DND-41 (cell line): ENCODE results near the gene TCERG1L.
A peak's percentile ranks its signal among the peaks of the same experiment; 100 is the strongest.
"Not testable (repeated sequence)": the region's sequence is repeated elsewhere in the genome, so short reads cannot be mapped to it uniquely, and the experiment has no call there.

ENCODE experiments used
- ATAC-seq: fragments of 200-7000 bp; cut with Tn5 transposase; 3 replicates; pipeline ENCODE4 v1.9.1; 2021; ENCODE audit warnings: low read depth; ENCODE audit not compliant: insufficient read depth
- DNase-seq: peaks from one replicate; pipeline ENCODE4 v3.0.0-alpha.2; 2020
- H2AFZ ChIP-seq: 2 replicates; pipeline ENCODE4 v1.6.0; 2012; ENCODE audit warnings: low read depth, low read length
- H3K27ac ChIP-seq: 2 replicates; pipeline ENCODE4 v1.5.1; 2012; ENCODE audit warnings: low read length, inconsistent platforms
- H3K27me3 ChIP-seq: fragments of 200-600 bp; sonication (generic); 2 replicates; pipeline ENCODE4 v1.6.0; 2012; ENCODE audit warnings: low read length, mild to moderate bottlenecking, inconsistent platforms; ENCODE audit not compliant: insufficient read depth, poor library complexity
- H3K36me3 ChIP-seq: 2 replicates; pipeline ENCODE4 v1.5.1; 2012; ENCODE audit warnings: low read length, inconsistent platforms; ENCODE audit not compliant: insufficient read depth
- H3K4me1 ChIP-seq: 2 replicates; pipeline ENCODE4 v1.5.1; 2012; ENCODE audit warnings: mild to moderate bottlenecking, low read length; ENCODE audit not compliant: insufficient read depth
- H3K4me2 ChIP-seq: 2 replicates; pipeline ENCODE4 v1.6.0; 2012; ENCODE audit warnings: mild to moderate bottlenecking, moderate library complexity, low read length, inconsistent platforms; ENCODE audit not compliant: insufficient read depth
- H3K4me3 ChIP-seq, 2 experiments: fragments of 200-600 bp in 1 of 2; shearing (Covaris generic) in 1 of 2; 2 replicates each; pipeline ENCODE4 v1.5.1; 2012 to 2016; ENCODE audit warnings: inconsistent platforms in 2 of 2, low read length in 2 of 2, mild to moderate bottlenecking in 2 of 2, low read depth in 1 of 2, moderate library complexity in 1 of 2
- H3K79me2 ChIP-seq: 2 replicates; pipeline ENCODE4 v1.6.0; 2012; ENCODE audit warnings: low read length, inconsistent platforms; ENCODE audit not compliant: insufficient read depth
- H3K9ac ChIP-seq: 2 replicates; pipeline ENCODE4 v1.6.0; 2012; ENCODE audit warnings: low read depth, mild to moderate bottlenecking, inconsistent platforms, low read length, moderate library complexity
- H3K9me3 ChIP-seq: 2 replicates; pipeline ENCODE4 v1.5.1; 2012; ENCODE audit warnings: low read length, moderate library complexity, mild to moderate bottlenecking, inconsistent platforms; ENCODE audit not compliant: insufficient read depth, severe bottlenecking
- H4K20me1 ChIP-seq: 2 replicates; pipeline ENCODE4 v1.6.0; 2012; ENCODE audit warnings: low read length; ENCODE audit not compliant: insufficient read depth
- EZH2 ChIP-seq: IDR thresholded peaks from 3 replicates; pipeline ENCODE4 v1.6.1; 2012; ENCODE audit warnings: borderline replicate concordance, low read depth, mild to moderate bottlenecking, moderate library complexity, low read length, inconsistent platforms; ENCODE audit not compliant: severe bottlenecking
- TF ChIP-seq, protein P1 (sequence below): IDR thresholded peaks from 2 replicates; pipeline ENCODE4 v1.5.1; 2012; ENCODE audit warnings: borderline replicate concordance, low read length, moderate library complexity, mild to moderate bottlenecking; ENCODE audit not compliant: poor library complexity, severe bottlenecking; ENCODE audit errors: extremely low read depth

Gene TCERG1L

GRCh38 chr10:131177431-131178327 lies 133.8 kb downstream of the TCERG1L start:
- no peaks in the 10 kb centered on the region for H3K4me1 ChIP-seq
- ATAC-seq: no peak

GRCh38 chr10:131176907-131177306 lies 134.6 kb downstream of the TCERG1L start:
- H3K9me3 ChIP-seq: peaks cover 13% of the 10 kb centered on the region
- no peak overlapping the region for H3K27ac ChIP-seq
- ATAC-seq (no peak), DNase-seq (no peak)
- H3K4me2 ChIP-seq: no peak overlapping the region
- no peaks in the 10 kb centered on the region for H3K36me3 ChIP-seq
- H2AFZ ChIP-seq: no peak overlapping the region
- no peaks in the 10 kb centered on the region for H3K27me3 ChIP-seq
- no peaks in the 10 kb centered on the region for H3K79me2 ChIP-seq
- H4K20me1 ChIP-seq: no peaks in the 10 kb centered on the region
- no peak overlapping the region for H3K4me3 ChIP-seq
- no peaks in the 10 kb centered on the region for H3K4me1 ChIP-seq
- no peak for TF ChIP-seq EZH2
- TF ChIP-seq, protein P1, sequence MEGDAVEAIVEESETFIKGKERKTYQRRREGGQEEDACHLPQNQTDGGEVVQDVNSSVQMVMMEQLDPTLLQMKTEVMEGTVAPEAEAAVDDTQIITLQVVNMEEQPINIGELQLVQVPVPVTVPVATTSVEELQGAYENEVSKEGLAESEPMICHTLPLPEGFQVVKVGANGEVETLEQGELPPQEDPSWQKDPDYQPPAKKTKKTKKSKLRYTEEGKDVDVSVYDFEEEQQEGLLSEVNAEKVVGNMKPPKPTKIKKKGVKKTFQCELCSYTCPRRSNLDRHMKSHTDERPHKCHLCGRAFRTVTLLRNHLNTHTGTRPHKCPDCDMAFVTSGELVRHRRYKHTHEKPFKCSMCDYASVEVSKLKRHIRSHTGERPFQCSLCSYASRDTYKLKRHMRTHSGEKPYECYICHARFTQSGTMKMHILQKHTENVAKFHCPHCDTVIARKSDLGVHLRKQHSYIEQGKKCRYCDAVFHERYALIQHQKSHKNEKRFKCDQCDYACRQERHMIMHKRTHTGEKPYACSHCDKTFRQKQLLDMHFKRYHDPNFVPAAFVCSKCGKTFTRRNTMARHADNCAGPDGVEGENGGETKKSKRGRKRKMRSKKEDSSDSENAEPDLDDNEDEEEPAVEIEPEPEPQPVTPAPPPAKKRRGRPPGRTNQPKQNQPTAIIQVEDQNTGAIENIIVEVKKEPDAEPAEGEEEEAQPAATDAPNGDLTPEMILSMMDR: no peak
- H3K9ac ChIP-seq: no peak overlapping the region

More at GRCh38 chr10:131177431-131178327, 133.8 kb downstream of the TCERG1L start:
- DNase-seq: no peak
- Histone ChIP-seq H3K27ac (no peak overlapping the region), H3K9me3 (peaks cover 13% of the 10 kb centered on the region), H3K4me3 (no peak overlapping the region), H2AFZ (no peak overlapping the region), H3K36me3 (no peaks in the 10 kb centered on the region), H3K4me2 (no peak overlapping the region), H3K79me2 (no peaks in the 10 kb centered on the region), H3K9ac (no peak overlapping the region), H3K27me3 (no peaks in the 10 kb centered on the region), H4K20me1 (no peaks in the 10 kb centered on the region)
- no peak for TF ChIP-seq EZH2

- H3K36me3 ChIP-seq, H2AFZ ChIP-seq, H3K27me3 ChIP-seq, H3K27ac ChIP-seq, H3K79me2 ChIP-seq, H3K9ac ChIP-seq, H3K4me2 ChIP-seq, H4K20me1 ChIP-seq, H3K4me1 ChIP-seq, ATAC-seq, DNase-seq: not testable (repeated sequence)
- H3K9me3 ChIP-seq: peaks cover 13% of the 10 kb centered on the region
- H3K4me3 ChIP-seq: 0 out of 4 replicates have a peak overlapping the region, but pooled peaks of 1 of the 2 experiments have one; percentile 9
Observed at GRCh38 chr10:131176324-131176723, 135.2 kb downstream of the TCERG1L start.

DNA sequence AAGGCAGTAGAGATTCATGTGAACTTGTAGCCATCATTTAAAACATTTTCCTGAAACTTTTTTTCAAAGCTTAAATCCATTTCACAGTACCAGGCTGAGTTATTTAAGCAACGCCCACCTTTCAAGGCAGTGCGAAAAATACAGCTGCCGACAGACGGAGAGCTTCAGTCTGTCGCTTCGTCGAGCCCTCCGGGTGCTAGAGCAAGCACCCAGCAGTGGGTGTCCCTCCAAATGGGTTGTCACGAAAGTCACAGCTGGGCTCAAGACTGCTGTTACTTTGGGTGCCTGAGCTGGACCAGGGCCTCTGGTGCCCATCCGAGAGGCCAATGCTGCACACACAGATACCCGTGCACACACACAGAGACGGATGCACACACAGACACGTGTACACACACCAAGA lies 135.6 kb downstream of the TCERG1L start:
- H3K9me3 ChIP-seq: peaks cover 13% of the 10 kb centered on the region
- no peak overlapping the region for H3K27ac ChIP-seq
- no peak for ATAC-seq
- H3K4me3 ChIP-seq: no peak overlapping the region
- no peak overlapping the region for H3K4me2 ChIP-seq
- TF ChIP-seq, protein P1: no peak
- TF ChIP-seq EZH2: no peak
- H4K20me1 ChIP-seq: no peaks in the 10 kb centered on the region
- H3K9ac ChIP-seq: no peak overlapping the region
- H3K27me3 ChIP-seq: no peaks in the 10 kb centered on the region
- no peak overlapping the region for H2AFZ ChIP-seq
- H3K4me1 ChIP-seq: no peaks in the 10 kb centered on the region
- no peaks in the 10 kb centered on the region for H3K36me3 ChIP-seq
- H3K79me2 ChIP-seq: no peaks in the 10 kb centered on the region
- no peak for DNase-seq
